Ovary (tissue), 3 donors: ENCODE measurements around the gene TSEN15.

Source experiments
- CTCF ChIP-seq, 3 donors: fragments of 450-650 bp in 2 of 3; fragments of 200-600 bp in 1 of 3; IDR thresholded peaks; one replicate each; pipeline versions ENCODE4 v1.5.1 to v1.8.0; 2016 to 2022; ENCODE audit warnings: antibody characterized with exemption in 3 of 3, mild to moderate bottlenecking in 1 of 3
- EP300 ChIP-seq: sonication (generic); formaldehyde crosslinking; IDR thresholded peaks from one replicate; pipeline ENCODE4 v1.6.1; 2017; ENCODE audit warnings: antibody characterized with exemption
- POLR2A ChIP-seq: fragments of 450-650 bp; IDR thresholded peaks from one replicate; pipeline ENCODE4 v1.6.1; 2017; ENCODE audit warnings: antibody characterized with exemption, mild to moderate bottlenecking, moderate library complexity
- donor health status: DM: no; HTN: no; CAD: no.

GRCh38 chr1:184101571-184101970 lies 50.0 kb downstream of the TSEN15 start:
- TF ChIP-seq CTCF (IDR thresholded peaks at IDR 0.05) (no peak), EP300 (no peak), POLR2A (no peak)
